Testis (tissue), 3 donors: ENCODE data around the gene WFS1. TPM values are rescaled to one million over a fixed set of nuclear protein-coding genes. Genes with fewer than 3 reads are reported as not detected.

Experiments
- DNase-seq: peaks from one replicate; pipeline ENCODE4 v3.0.0-alpha.2; 2019
- H3K27ac ChIP-seq, 2 donors: fragments of 200-600 bp; sonication (generic); one replicate each; pipeline ENCODE4 v1.5.1; 2019
- H3K27me3 ChIP-seq: fragments of 200-600 bp; sonication (generic); one replicate; pipeline ENCODE4 v1.5.1; 2019
- H3K36me3 ChIP-seq: fragments of 200-600 bp; sonication (generic); one replicate; pipeline ENCODE4 v1.5.1; 2017; ENCODE audit warnings: low read depth; ENCODE audit errors: missing control alignments
- H3K4me1 ChIP-seq: fragments of 200-600 bp; sonication (generic); one replicate; pipeline ENCODE4 v1.5.1; 2019
- H3K4me3 ChIP-seq, 2 donors: fragments of 200-600 bp; sonication (generic); one replicate each; pipeline ENCODE4 v1.5.1; 2017 to 2019
- H3K9me3 ChIP-seq: fragments of 200-600 bp; sonication (generic); one replicate; pipeline ENCODE4 v1.5.1; 2017
- POLR2A ChIP-seq: fragments of 450-650 bp; IDR thresholded peaks from one replicate; pipeline ENCODE4 v1.6.1; 2017; ENCODE audit warnings: antibody characterized with exemption, mild to moderate bottlenecking, moderate library complexity
- WGBS, 2 donors: methylation state at CpG; one replicate each; pipeline ENCODE4 v1.1.5; 2018; 5-methylcytosine and 5-hydroxymethylcytosine counted together
- intact Hi-C: fragments of 100-400 bp; cut with DNase I; formaldehyde crosslinking; loops from one replicate; pipeline ENCODE4 v1.15.1; 2023; ENCODE audit warnings: low total_unique reads
- polyA plus RNA-seq: library from polyadenylated mRNA; stranded (reverse); fragments of 350-450 nt; fragmentation: Illumina TruSeq; extraction: RNeasy Lipid Tissue Mini Kit (QIAGEN cat#74804); gene quantifications from one replicate; pipeline ENCODE4 v1.2.3, GENCODE V29; 2014; ENCODE audit warnings: low read depth, low replicate concordance; ENCODE audit not compliant: insufficient read depth
- total RNA-seq, 2 donors: library from RNA; depleted of rRNA; stranded (reverse); fragments of >200 nt; gene quantifications; one replicate each; pipeline ENCODE4 v1.2.3, GENCODE V29; 2016
- TF ChIP-seq, protein P1 (sequence below), 3 experiments: fragments of 450-650 bp in 2 of 3; fragments of 200-600 bp in 1 of 3; sonication (generic) in 1 of 3; IDR thresholded peaks; one replicate each; pipeline ENCODE4 v1.5.1; 2016 to 2019; ENCODE audit warnings: antibody characterized with exemption in 3 of 3, mild to moderate bottlenecking in 2 of 3, moderate library complexity in 1 of 3

WFS1 gene
- total and polyA plus RNA-seq, 3 donors from 2014 or later: 80.4 to 202 (median 124) TPM

DNA sequence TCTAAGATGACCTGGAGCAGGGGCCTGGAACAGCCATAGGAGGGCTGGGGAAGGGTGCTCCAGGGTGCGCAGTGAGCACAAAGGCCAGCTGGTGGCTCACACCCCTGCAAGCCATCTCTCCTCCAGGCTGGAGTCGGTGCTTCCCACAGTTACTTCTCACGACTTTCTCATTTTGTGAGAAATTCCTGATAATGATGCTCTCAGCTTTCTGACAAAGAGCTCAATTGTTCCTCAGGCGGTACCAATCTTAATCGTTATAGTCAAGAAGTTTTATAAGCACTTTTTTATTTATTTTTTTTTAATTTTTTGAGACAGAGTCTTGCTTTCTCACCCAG is 11.7 kb upstream of the WFS1 start:
- Histone ChIP-seq H3K27me3 (no peaks in the 10 kb centered on the region), H3K27ac (no peak overlapping the region), H3K4me3 (no peak overlapping the region), H3K36me3 (no peaks in the 10 kb centered on the region), H3K4me1 (no peaks in the 10 kb centered on the region), H3K9me3 (no peaks in the 10 kb centered on the region)
- 70 to 72% methylated on average over 5 of the region's 5 CpGs for WGBS, 2 donors
- TF ChIP-seq POLR2A: no peak
- TF ChIP-seq, protein P1, sequence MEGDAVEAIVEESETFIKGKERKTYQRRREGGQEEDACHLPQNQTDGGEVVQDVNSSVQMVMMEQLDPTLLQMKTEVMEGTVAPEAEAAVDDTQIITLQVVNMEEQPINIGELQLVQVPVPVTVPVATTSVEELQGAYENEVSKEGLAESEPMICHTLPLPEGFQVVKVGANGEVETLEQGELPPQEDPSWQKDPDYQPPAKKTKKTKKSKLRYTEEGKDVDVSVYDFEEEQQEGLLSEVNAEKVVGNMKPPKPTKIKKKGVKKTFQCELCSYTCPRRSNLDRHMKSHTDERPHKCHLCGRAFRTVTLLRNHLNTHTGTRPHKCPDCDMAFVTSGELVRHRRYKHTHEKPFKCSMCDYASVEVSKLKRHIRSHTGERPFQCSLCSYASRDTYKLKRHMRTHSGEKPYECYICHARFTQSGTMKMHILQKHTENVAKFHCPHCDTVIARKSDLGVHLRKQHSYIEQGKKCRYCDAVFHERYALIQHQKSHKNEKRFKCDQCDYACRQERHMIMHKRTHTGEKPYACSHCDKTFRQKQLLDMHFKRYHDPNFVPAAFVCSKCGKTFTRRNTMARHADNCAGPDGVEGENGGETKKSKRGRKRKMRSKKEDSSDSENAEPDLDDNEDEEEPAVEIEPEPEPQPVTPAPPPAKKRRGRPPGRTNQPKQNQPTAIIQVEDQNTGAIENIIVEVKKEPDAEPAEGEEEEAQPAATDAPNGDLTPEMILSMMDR (IDR thresholded peaks at IDR 0.05): no peak
- DNase-seq: no peak
- intact Hi-C loops: no loop called here

DNA sequence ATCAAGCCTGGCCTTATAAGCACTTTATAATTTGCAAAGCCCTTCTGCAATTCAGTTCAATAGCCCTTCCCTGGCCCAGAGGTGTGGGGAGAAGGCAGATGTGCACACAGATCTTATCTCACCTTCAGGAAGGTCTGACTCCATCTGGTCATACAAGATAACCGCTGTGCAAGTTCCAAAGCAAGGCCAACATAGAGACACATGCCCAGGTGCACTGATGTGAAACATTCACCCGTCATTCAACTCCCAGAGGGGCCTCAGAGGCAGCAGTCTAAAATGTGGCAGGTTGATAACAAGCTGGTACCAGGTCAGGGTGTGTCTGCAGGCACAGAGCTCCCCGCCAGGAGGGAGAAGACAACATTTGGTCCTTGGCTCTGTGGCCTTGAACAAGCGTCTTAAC is 10.9 kb upstream of the WFS1 start:
- 81 to 94% methylated on average over 4 of the region's 4 CpGs for WGBS, 2 donors
- no peak overlapping the region for H3K27ac ChIP-seq
- no peak overlapping the region for H3K4me3 ChIP-seq
- H3K36me3 ChIP-seq: no peaks in the 10 kb centered on the region
- intact Hi-C loops: no loop called here
- no peaks in the 10 kb centered on the region for H3K9me3 ChIP-seq
- no peak for TF ChIP-seq POLR2A
- TF ChIP-seq, protein P1 (IDR thresholded peaks at IDR 0.05): no peak
- DNase-seq: no peak
- H3K27me3 ChIP-seq: no peaks in the 10 kb centered on the region
- no peaks in the 10 kb centered on the region for H3K4me1 ChIP-seq

DNA sequence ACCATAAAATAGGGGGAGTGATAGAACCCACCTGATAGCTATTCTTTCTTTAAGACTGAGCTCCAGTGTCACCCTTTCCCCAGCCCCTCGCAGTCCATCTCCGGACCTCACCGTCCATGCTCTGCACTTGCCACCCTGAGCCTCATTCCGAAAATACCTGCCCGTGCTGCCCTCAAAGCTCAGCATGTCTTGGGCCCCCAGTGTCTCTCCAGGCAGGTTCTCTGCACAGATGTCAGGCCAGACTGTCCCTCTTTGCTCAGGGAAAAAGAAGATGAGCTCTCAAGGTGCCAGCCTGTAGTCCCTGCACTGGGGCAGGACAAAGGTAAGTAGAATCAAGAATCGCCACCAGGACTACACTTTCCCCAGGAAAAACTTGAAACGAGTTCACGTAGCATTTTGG is 9.8 kb upstream of the WFS1 start:
- intact Hi-C loops: no loop called here
- no peak for DNase-seq
- Histone ChIP-seq H3K36me3 (no peaks in the 10 kb centered on the region), H3K27ac (no peak overlapping the region), H3K27me3 (no peaks in the 10 kb centered on the region), H3K4me3 (no peak overlapping the region), H3K9me3 (no peaks in the 10 kb centered on the region), H3K4me1 (no peaks in the 10 kb centered on the region)
- no peak for TF ChIP-seq POLR2A
- TF ChIP-seq, protein P1 (IDR thresholded peaks at IDR 0.05): no peak
- WGBS, 2 donors: 80 to 86% methylated on average over 8 of the region's 8 CpGs

DNA sequence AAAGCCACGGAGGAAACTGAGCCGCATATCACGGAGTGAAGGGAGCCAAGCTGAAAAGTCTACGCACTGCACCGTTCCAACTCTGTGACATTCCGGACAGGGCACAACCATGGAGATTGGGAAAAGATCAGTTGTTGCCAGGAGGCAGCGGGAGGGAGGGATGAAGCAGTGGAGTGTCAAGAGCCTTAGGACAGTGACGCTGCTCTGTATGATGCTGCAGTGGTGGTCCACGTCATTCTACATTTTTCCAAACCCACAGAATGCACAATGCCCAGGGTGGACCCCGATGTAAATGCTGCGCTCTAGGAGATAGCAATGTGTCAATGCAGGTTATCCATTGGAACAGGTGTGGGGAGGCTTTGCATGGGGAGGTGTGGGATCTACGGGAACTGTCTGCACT is 7.5 kb upstream of the WFS1 start:
- no peak for DNase-seq
- Histone ChIP-seq H3K27ac (no peak overlapping the region), H3K4me1 (no peaks in the 10 kb centered on the region), H3K9me3 (no peaks in the 10 kb centered on the region), H3K36me3 (no peaks in the 10 kb centered on the region), H3K27me3 (no peaks in the 10 kb centered on the region), H3K4me3 (no peak overlapping the region)
- no peak for TF ChIP-seq POLR2A
- TF ChIP-seq, protein P1 (IDR thresholded peaks at IDR 0.05): no peak
- 86 to 89% methylated on average over 12 of the region's 12 CpGs for WGBS, 2 donors
- intact Hi-C loops: no loop called here

DNA sequence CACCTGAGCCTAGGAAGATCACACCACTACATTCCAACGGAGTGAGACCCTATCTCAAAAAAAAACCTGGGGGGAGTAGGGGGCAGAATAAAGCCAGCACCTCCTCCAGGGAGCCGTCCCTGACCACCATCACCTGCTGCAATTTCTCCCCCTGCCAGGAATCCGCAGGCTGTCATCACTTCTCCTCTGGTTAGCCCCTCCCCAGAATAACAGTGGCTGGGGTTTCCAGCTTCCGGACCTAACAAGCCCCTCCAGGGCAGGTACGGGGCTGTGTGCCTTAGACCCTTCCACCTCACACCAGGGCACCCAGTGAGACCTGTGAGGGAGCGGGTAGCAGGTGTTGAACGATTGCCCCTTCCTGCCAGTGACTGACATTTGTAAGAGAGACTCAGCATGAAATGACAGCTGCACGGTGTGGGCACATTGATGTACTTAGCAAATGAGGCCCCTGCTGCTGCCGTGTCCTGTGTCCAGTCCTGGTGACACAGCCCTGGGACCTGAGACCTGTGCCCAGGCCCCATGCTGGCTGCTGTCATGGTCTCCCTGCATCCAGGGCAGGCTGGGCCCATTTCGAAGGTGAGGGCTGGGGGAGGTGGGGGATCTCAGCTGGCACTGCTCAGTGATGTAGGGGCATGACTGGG is 6.7 kb upstream of the WFS1 start:
- no peaks in the 10 kb centered on the region for H3K9me3 ChIP-seq
- 85 to 87% methylated on average over 9 to 10 of the region's 10 CpGs for WGBS, 2 donors
- H3K27me3 ChIP-seq: no peaks in the 10 kb centered on the region
- intact Hi-C loops: no loop called here
- no peak for DNase-seq
- no peaks in the 10 kb centered on the region for H3K4me1 ChIP-seq
- H3K36me3 ChIP-seq: no peaks in the 10 kb centered on the region
- no peak for TF ChIP-seq POLR2A
- TF ChIP-seq, protein P1 (IDR thresholded peaks at IDR 0.05): no peak
- H3K4me3 ChIP-seq: no peak overlapping the region
- H3K27ac ChIP-seq: no peak overlapping the region
